Panc1 (cell line): ENCODE data around the gene WAC.

Experiments
- POLR2AphosphoS5 ChIP-seq: IDR thresholded peaks from 2 replicates; pipeline ENCODE4 v1.6.1; 2012; ENCODE audit warnings: mild to moderate bottlenecking, low read depth, low read length, moderate library complexity
- SIN3A ChIP-seq: IDR thresholded peaks from 2 replicates; pipeline ENCODE4 v1.6.1; 2012; ENCODE audit warnings: low read depth, mild to moderate bottlenecking, low read length, moderate library complexity, borderline replicate concordance; ENCODE audit not compliant: insufficient read depth
- TF ChIP-seq, protein P1 (sequence below): fragments of 450-650 bp; IDR thresholded peaks from 2 replicates; pipeline ENCODE4 v1.5.1; 2017; ENCODE audit warnings: mild to moderate bottlenecking

GRCh38 chr10:28612877-28613276, 80.0 kb downstream of the WAC start:
- TF ChIP-seq, protein P1, sequence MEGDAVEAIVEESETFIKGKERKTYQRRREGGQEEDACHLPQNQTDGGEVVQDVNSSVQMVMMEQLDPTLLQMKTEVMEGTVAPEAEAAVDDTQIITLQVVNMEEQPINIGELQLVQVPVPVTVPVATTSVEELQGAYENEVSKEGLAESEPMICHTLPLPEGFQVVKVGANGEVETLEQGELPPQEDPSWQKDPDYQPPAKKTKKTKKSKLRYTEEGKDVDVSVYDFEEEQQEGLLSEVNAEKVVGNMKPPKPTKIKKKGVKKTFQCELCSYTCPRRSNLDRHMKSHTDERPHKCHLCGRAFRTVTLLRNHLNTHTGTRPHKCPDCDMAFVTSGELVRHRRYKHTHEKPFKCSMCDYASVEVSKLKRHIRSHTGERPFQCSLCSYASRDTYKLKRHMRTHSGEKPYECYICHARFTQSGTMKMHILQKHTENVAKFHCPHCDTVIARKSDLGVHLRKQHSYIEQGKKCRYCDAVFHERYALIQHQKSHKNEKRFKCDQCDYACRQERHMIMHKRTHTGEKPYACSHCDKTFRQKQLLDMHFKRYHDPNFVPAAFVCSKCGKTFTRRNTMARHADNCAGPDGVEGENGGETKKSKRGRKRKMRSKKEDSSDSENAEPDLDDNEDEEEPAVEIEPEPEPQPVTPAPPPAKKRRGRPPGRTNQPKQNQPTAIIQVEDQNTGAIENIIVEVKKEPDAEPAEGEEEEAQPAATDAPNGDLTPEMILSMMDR: no peak
- TF ChIP-seq POLR2AphosphoS5: no peak
- no peak for TF ChIP-seq SIN3A
